SK-N-SH (cell line): Measurements from ENCODE around the gene CDV3. TPM values are rescaled to one million over a fixed set of nuclear protein-coding genes. Genes with fewer than 3 reads are reported as not detected.
A peak's percentile ranks its signal among the peaks of the same experiment; 100 is the strongest.

Experiments used
- CTCF ChIA-PET: fragments of 300-600, 350-600 bp; formaldehyde crosslinking; extraction: SDS; loops from one replicate; lab custom pipeline; 2021; lab: Yijun Ruan, JAX
- POLR2A ChIA-PET: fragments of 350-600 bp; sonication (Branson Sonifier 250); formaldehyde crosslinking; extraction: SDS; loops from one replicate; lab custom pipeline; 2020; ENCODE audit warnings: antibody characterized with exemption, inconsistent platforms; lab: Yijun Ruan, JAX
- DNase-seq: peaks from one replicate; pipeline ENCODE4 v3.0.0; 2012
- H2AFZ ChIP-seq: fragments of 200-600 bp; sonication (generic); 2 replicates; pipeline ENCODE4 v1.8.1; 2016; ENCODE audit warnings: antibody characterized with exemption, mild to moderate bottlenecking, low read depth
- H3F3A ChIP-seq: fragments of 200-600 bp; sonication (generic); replicated peaks from 2 replicates; pipeline ENCODE3; 2016; ENCODE audit warnings: antibody characterized with exemption, mild to moderate bottlenecking; ENCODE audit not compliant: insufficient read depth
- H3K27ac ChIP-seq, 2 experiments: fragments of 200-500 bp in 1 of 2; fragments of 200-600 bp in 1 of 2; sonication (Bioruptor generic) in 1 of 2; sonication (generic), shearing (Covaris generic) in 1 of 2; 2 replicates each; pipeline versions ENCODE4 v1.5.1 to v1.6.1; 2014 to 2016; ENCODE audit warnings: low read depth in 2 of 2, inconsistent platforms in 1 of 2, low read length in 1 of 2, mild to moderate bottlenecking in 1 of 2, mixed read lengths in 1 of 2
- H3K27me3 ChIP-seq: fragments of 200-600 bp; sonication (generic), shearing (Covaris generic); 2 replicates; pipeline ENCODE4 v1.6.1; 2016; ENCODE audit warnings: mixed run types; ENCODE audit not compliant: insufficient read depth
- H3K36me3 ChIP-seq, 2 experiments: fragments of 200-500 bp in 1 of 2; fragments of 200-600 bp in 1 of 2; sonication (Bioruptor generic) in 1 of 2; sonication (generic) in 1 of 2; replicated peaks in 1 of 2; 2 replicates each; pipeline versions ENCODE3 to v1.5.1; 2014 to 2016; ENCODE audit warnings: low read length in 1 of 2, mild to moderate bottlenecking in 1 of 2; ENCODE audit not compliant: insufficient read depth in 2 of 2, control insufficient read depth in 1 of 2
- H3K4me1 ChIP-seq, 2 experiments: fragments of 200-500 bp in 1 of 2; fragments of 200-600 bp in 1 of 2; sonication (Bioruptor generic) in 1 of 2; sonication (generic), shearing (Covaris generic) in 1 of 2; 2 replicates each; pipeline versions ENCODE4 v1.5.1 to v1.6.1; 2014 to 2016; ENCODE audit warnings: low read depth in 1 of 2, low read length in 1 of 2, mixed run types in 1 of 2; ENCODE audit not compliant: insufficient read depth in 2 of 2, control insufficient read depth in 1 of 2
- H3K4me2 ChIP-seq: fragments of 200-600 bp; sonication (generic), shearing (Covaris generic); 2 replicates; pipeline ENCODE4 v1.6.1; 2017; ENCODE audit warnings: mixed run types
- H3K4me3 ChIP-seq, 2 experiments: fragments of 200-500 bp in 1 of 2; fragments of 200-600 bp in 1 of 2; sonication (Bioruptor generic) in 1 of 2; sonication (generic), shearing (Covaris generic) in 1 of 2; 2 replicates each; pipeline versions ENCODE4 v1.5.1 to v1.8.1; 2014 to 2016; ENCODE audit warnings: low read depth in 2 of 2, inconsistent platforms in 1 of 2, low read length in 1 of 2, mild to moderate bottlenecking in 1 of 2, mixed read lengths in 1 of 2, moderate library complexity in 1 of 2
- H3K79me2 ChIP-seq: fragments of 200-600 bp; sonication (generic); 2 replicates; pipeline ENCODE4 v1.8.1; 2017; ENCODE audit warnings: mild to moderate bottlenecking; ENCODE audit not compliant: insufficient read depth
- H3K9ac ChIP-seq: fragments of 200-600 bp; sonication (generic); 2 replicates; pipeline ENCODE4 v1.6.1; 2017; ENCODE audit warnings: mixed run types
- H3K9me2 ChIP-seq: fragments of 200-600 bp; sonication (generic); 2 replicates; pipeline ENCODE4 v1.6.1; 2017; ENCODE audit warnings: mixed run types
- H3K9me3 ChIP-seq: fragments of 200-600 bp; sonication (generic); 2 replicates; pipeline ENCODE4 v1.6.1; 2017; ENCODE audit warnings: mixed run types, mild to moderate bottlenecking, moderate library complexity
- H4K20me1 ChIP-seq: fragments of 200-600 bp; sonication (generic); 2 replicates; pipeline ENCODE4 v1.6.1; 2017; ENCODE audit warnings: mild to moderate bottlenecking, mixed run types; ENCODE audit not compliant: insufficient read depth
- GATA2 ChIP-seq: sonication (generic); formaldehyde crosslinking; IDR thresholded peaks from 2 replicates; pipeline ENCODE4 v1.5.0; 2020; ENCODE audit warnings: mild to moderate bottlenecking, missing genetic modification reagents
- JUND ChIP-seq: IDR thresholded peaks from 2 replicates; pipeline ENCODE4 v1.4.0; 2012
- MXI1 ChIP-seq: IDR thresholded peaks from 2 replicates; pipeline ENCODE4 v1.6.1; 2012; ENCODE audit warnings: mild to moderate bottlenecking, low read depth, low read length, improper control_type of control experiment
- TAF1 ChIP-seq: IDR thresholded peaks from 2 replicates; pipeline ENCODE4 v1.6.1; 2012; ENCODE audit warnings: low read depth, mild to moderate bottlenecking, low read length, moderate library complexity, borderline replicate concordance
- WGBS: methylation state at CpG from one replicate; pipeline ENCODE4 v1.1.6; 2017; ENCODE audit warnings: low lambda C conversion rate; 5-methylcytosine and 5-hydroxymethylcytosine counted together
- polyA plus RNA-seq, 3 experiments: library from polyadenylated mRNA; depleted of rRNA; stranded (reverse); fragments of >200 nt; gene quantifications; 2 replicates each; pipeline ENCODE4 v1.2.3, GENCODE V29; 2012
- TF ChIP-seq, protein P1 (sequence below): IDR thresholded peaks from 2 replicates; pipeline ENCODE4 v1.6.1; 2012; ENCODE audit warnings: mild to moderate bottlenecking, low read depth, low read length, moderate library complexity
- TF ChIP-seq, protein P2 (sequence below): fragments of 200-600 bp; sonication (generic); IDR thresholded peaks from 2 replicates; pipeline ENCODE4 v1.6.1; 2017; ENCODE audit warnings: antibody characterized with exemption, mild to moderate bottlenecking, moderate library complexity
- TF ChIP-seq, protein P3 (sequence below): IDR thresholded peaks from 2 replicates; pipeline ENCODE4; 2012

Gene CDV3
- polyA plus RNA-seq, 1 of the 3 experiments (the other 2 are of a cell fraction), result 35.4 TPM

DNA sequence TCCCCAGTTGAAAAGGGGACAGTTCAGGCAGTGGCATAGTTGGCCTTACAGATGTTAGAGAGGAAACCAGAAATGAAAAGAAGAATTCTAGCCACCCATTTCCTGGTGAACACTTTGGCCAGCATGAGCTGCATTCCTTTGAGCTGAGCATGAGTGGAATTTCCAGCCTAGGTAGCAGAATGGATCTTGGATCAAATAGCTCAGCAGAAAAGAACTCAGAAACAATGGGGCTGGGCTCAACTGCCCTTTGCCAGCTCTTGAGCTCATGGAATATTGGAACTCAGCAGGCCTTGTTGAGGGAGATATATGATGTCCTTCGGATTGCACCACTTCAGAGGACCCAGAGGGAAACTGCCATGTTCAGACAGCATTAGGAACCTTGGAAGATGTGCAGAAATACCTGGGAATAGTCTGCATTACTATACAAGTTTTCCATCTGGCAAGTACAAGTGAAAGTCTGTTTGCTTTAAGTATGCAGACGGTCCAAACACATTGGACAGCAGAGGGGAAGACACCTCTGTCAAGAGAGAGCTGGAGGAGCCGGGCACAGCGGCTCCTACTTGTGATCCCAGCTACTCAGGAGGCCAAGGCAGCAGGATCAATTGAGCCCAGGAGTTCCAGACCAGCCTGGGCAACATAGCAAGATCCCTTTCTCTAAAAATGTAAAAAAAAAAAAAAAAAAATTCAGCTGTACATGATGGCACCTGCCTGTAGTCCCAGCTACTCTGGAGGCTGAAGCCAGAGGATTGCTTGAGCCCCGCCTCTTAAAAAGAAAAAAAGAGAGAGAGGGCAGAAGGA is 3.1 kb upstream of the CDV3 start (continued):
- TF ChIP-seq, protein P1, sequence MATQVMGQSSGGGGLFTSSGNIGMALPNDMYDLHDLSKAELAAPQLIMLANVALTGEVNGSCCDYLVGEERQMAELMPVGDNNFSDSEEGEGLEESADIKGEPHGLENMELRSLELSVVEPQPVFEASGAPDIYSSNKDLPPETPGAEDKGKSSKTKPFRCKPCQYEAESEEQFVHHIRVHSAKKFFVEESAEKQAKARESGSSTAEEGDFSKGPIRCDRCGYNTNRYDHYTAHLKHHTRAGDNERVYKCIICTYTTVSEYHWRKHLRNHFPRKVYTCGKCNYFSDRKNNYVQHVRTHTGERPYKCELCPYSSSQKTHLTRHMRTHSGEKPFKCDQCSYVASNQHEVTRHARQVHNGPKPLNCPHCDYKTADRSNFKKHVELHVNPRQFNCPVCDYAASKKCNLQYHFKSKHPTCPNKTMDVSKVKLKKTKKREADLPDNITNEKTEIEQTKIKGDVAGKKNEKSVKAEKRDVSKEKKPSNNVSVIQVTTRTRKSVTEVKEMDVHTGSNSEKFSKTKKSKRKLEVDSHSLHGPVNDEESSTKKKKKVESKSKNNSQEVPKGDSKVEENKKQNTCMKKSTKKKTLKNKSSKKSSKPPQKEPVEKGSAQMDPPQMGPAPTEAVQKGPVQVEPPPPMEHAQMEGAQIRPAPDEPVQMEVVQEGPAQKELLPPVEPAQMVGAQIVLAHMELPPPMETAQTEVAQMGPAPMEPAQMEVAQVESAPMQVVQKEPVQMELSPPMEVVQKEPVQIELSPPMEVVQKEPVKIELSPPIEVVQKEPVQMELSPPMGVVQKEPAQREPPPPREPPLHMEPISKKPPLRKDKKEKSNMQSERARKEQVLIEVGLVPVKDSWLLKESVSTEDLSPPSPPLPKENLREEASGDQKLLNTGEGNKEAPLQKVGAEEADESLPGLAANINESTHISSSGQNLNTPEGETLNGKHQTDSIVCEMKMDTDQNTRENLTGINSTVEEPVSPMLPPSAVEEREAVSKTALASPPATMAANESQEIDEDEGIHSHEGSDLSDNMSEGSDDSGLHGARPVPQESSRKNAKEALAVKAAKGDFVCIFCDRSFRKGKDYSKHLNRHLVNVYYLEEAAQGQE, result 0 out of 2 replicates have a peak, but pooled peaks have one; percentile 18
- TF ChIP-seq, protein P2, sequence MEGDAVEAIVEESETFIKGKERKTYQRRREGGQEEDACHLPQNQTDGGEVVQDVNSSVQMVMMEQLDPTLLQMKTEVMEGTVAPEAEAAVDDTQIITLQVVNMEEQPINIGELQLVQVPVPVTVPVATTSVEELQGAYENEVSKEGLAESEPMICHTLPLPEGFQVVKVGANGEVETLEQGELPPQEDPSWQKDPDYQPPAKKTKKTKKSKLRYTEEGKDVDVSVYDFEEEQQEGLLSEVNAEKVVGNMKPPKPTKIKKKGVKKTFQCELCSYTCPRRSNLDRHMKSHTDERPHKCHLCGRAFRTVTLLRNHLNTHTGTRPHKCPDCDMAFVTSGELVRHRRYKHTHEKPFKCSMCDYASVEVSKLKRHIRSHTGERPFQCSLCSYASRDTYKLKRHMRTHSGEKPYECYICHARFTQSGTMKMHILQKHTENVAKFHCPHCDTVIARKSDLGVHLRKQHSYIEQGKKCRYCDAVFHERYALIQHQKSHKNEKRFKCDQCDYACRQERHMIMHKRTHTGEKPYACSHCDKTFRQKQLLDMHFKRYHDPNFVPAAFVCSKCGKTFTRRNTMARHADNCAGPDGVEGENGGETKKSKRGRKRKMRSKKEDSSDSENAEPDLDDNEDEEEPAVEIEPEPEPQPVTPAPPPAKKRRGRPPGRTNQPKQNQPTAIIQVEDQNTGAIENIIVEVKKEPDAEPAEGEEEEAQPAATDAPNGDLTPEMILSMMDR, result no peak
- TF ChIP-seq MXI1 (no peak), JUND (peak; percentile 59; the same call in 1 of the 2 replicates)
- TF ChIP-seq, protein P3, sequence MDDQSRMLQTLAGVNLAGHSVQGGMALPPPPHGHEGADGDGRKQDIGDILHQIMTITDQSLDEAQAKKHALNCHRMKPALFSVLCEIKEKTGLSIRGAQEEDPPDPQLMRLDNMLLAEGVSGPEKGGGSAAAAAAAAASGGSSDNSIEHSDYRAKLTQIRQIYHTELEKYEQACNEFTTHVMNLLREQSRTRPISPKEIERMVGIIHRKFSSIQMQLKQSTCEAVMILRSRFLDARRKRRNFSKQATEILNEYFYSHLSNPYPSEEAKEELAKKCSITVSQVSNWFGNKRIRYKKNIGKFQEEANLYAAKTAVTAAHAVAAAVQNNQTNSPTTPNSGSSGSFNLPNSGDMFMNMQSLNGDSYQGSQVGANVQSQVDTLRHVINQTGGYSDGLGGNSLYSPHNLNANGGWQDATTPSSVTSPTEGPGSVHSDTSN, result no peak

DNA sequence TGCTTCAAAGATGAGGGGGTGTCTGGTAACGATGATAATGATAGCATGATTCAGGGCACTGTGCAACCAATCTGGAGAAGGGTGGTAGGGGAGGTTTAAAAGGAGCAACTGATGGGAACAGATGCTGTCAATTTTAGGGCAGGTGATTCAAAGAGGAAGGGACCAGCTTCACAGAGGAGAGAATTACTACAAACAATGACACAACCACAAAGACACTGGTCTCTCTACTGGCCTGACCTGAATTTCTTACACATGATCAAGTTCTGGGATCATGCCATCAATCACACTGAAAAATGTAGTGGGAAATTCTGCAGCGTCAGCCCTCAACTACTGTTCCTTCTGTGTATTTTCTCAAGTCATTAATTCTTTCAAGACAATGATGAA is 2.6 kb upstream of the CDV3 start:
- Histone ChIP-seq H3K9me3 (no peaks in the 10 kb centered on the region), H3K79me2 (peaks cover 18% of the 10 kb centered on the region), H4K20me1 (peaks cover 15% of the 10 kb centered on the region), H3K4me3 (no peak overlapping the region), H2AFZ (no peak overlapping the region), H3K4me1 (peaks cover 12 to 37% of the 10 kb centered on the region in 2 experiments), H3K36me3 (peaks cover 8 to 9% of the 10 kb centered on the region in 2 experiments), H3K9me2 (no peaks in the 10 kb centered on the region), H3K27me3 (no peaks in the 10 kb centered on the region), H3K9ac (0 out of 2 replicates have a peak overlapping the region, but pooled peaks have one; percentile 9), H3F3A (peaks cover 32% of the 10 kb centered on the region), H3K4me2 (no peak overlapping the region), H3K27ac (peak overlapping the region in 1 of 2 experiments; percentile 45; a peak in 2 of 4 replicates)
- ChIA-PET POLR2A (no interaction called here), CTCF (no interaction called here)
- DNase-seq, result no peak
- 78% methylated on average over 2 of the region's 2 CpGs for WGBS
- no peak for TF ChIP-seq GATA2 (CRISPR knock-in tag)
- TF ChIP-seq, protein P2, result no peak
- TF ChIP-seq, protein P3, result 0 out of 2 replicates have a peak, but pooled peaks have one; percentile 10
- TF ChIP-seq TAF1, result no peak
